Testis (tissue), 2 donors: ENCODE data around the gene SVEP1.
"Not testable (repeated sequence)": the region's sequence is repeated elsewhere in the genome, so short reads cannot be mapped to it uniquely, and the experiment has no call there.

Source experiments
- CTCF ChIP-seq, 3 experiments: fragments of 450-650 bp in 2 of 3; fragments of 200-600 bp in 1 of 3; sonication (generic) in 1 of 3; IDR thresholded peaks; one replicate each; pipeline ENCODE4 v1.5.1; 2016 to 2019; ENCODE audit warnings: antibody characterized with exemption in 3 of 3, mild to moderate bottlenecking in 2 of 3, moderate library complexity in 1 of 3
- POLR2A ChIP-seq: fragments of 450-650 bp; IDR thresholded peaks from one replicate; pipeline ENCODE4 v1.6.1; 2017; ENCODE audit warnings: antibody characterized with exemption, mild to moderate bottlenecking, moderate library complexity

DNA sequence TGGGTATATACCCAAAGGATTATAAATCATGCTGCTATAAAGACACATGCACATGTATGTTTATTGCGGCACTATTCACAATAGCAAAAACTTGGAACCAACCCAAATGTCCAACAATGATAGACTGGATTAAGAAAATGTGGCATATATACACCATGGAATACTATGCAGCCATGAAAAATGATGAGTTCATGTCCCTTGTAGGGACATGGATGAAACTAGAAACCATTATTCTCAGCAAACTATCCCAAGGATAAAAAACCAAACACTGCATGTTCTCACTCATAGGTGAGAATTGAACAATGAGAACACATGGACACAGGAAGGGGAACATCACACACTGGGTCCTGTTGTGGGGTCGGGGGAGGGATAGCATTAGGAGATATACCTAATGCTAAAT is 180.5 kb downstream of the SVEP1 start:
- TF ChIP-seq CTCF (IDR thresholded peaks at IDR 0.05); POLR2A: not testable (repeated sequence)
